Duodenal mucosa (tissue), 2 donors: ENCODE measurements around the gene ENAH.

ENCODE experiments used
- H3K27ac ChIP-seq: one replicate; pipeline ENCODE4 v1.7.0; 2013; ENCODE audit warnings: low read depth, low read length
- H3K27me3 ChIP-seq, 2 donors: one replicate each; pipeline ENCODE4 v1.7.0; 2013; ENCODE audit warnings: low read length in 2 of 2, control low read depth in 1 of 2; ENCODE audit not compliant: insufficient read depth in 2 of 2, control insufficient read depth in 1 of 2
- H3K36me3 ChIP-seq, 2 donors: one replicate each; pipeline ENCODE4 v1.7.0; 2013; ENCODE audit warnings: low read length in 2 of 2, control low read depth in 1 of 2; ENCODE audit not compliant: insufficient read depth in 2 of 2, control insufficient read depth in 1 of 2
- H3K4me1 ChIP-seq, 2 donors: one replicate each; pipeline ENCODE4 v1.7.0; 2013; ENCODE audit warnings: low read length in 2 of 2, control low read depth in 1 of 2; ENCODE audit not compliant: insufficient read depth in 2 of 2, control insufficient read depth in 1 of 2
- H3K4me3 ChIP-seq, 2 donors: one replicate each; pipeline ENCODE4 v1.7.0; 2013; ENCODE audit warnings: low read length in 2 of 2, low read depth in 1 of 2
- H3K9ac ChIP-seq, 2 donors: one replicate each; pipeline ENCODE4 v1.7.0; 2013; ENCODE audit warnings: low read length in 2 of 2, low read depth in 1 of 2
- H3K9me3 ChIP-seq, 2 donors: one replicate each; pipeline ENCODE4 v1.7.0; 2013; ENCODE audit warnings: low read length in 2 of 2, control low read depth in 1 of 2; ENCODE audit not compliant: control insufficient read depth in 1 of 2

The ENAH gene

GRCh38 chr1:225677350-225678124, 24.6 kb upstream of the ENAH start:
- H3K4me1 ChIP-seq, result no peaks in the 10 kb centered on the region
- no peak overlapping the region for H3K9ac ChIP-seq
- no peak overlapping the region for H3K27ac ChIP-seq
- no peaks in the 10 kb centered on the region for H3K36me3 ChIP-seq
- H3K4me3 ChIP-seq, result no peak overlapping the region
- H3K27me3 ChIP-seq, result peaks cover 0 to 3% of the 10 kb centered on the region in 2 donors
- H3K9me3 ChIP-seq, result no peaks in the 10 kb centered on the region

GRCh38 chr1:225674381-225674780, 21.5 kb upstream of the ENAH start:
- no peak overlapping the region for H3K9ac ChIP-seq
- no peaks in the 10 kb centered on the region for H3K9me3 ChIP-seq
- H3K36me3 ChIP-seq, result no peaks in the 10 kb centered on the region
- no peak overlapping the region for H3K27ac ChIP-seq
- H3K4me3 ChIP-seq, result no peak overlapping the region
- peaks cover 0 to 3% of the 10 kb centered on the region in 2 donors for H3K27me3 ChIP-seq
- peaks cover 0 to 7% of the 10 kb centered on the region in 2 donors for H3K4me1 ChIP-seq

GRCh38 chr1:225670806-225671733, 18.1 kb upstream of the ENAH start:
- Histone ChIP-seq H3K4me3 (no peak overlapping the region), H3K9ac (no peak overlapping the region), H3K27me3 (no peaks in the 10 kb centered on the region), H3K9me3 (no peaks in the 10 kb centered on the region), H3K36me3 (no peaks in the 10 kb centered on the region), H3K27ac (no peak overlapping the region), H3K4me1 (peaks cover 0 to 7% of the 10 kb centered on the region in 2 donors)

GRCh38 chr1:225670356-225670755, 17.4 kb upstream of the ENAH start:
- Histone ChIP-seq H3K27me3 (no peaks in the 10 kb centered on the region), H3K36me3 (no peaks in the 10 kb centered on the region), H3K4me3 (no peak overlapping the region), H3K9me3 (no peaks in the 10 kb centered on the region), H3K9ac (no peak overlapping the region), H3K27ac (no peak overlapping the region), H3K4me1 (peaks cover 0 to 7% of the 10 kb centered on the region in 2 donors)

- no peak overlapping the region for H3K9ac ChIP-seq
- H3K27ac ChIP-seq, result no peak overlapping the region
These were observed 15.3 kb upstream of the ENAH start for GRCh38 chr1:225668222-225668621.

GRCh38 chr1:225667362-225667761, 14.4 kb upstream of the ENAH start:
- no peaks in the 10 kb centered on the region for H3K27me3 ChIP-seq
- no peak overlapping the region for H3K9ac ChIP-seq
- H3K4me3 ChIP-seq, result no peak overlapping the region
- no peaks in the 10 kb centered on the region for H3K36me3 ChIP-seq
- no peaks in the 10 kb centered on the region for H3K9me3 ChIP-seq
- peaks cover 0 to 7% of the 10 kb centered on the region in 2 donors for H3K4me1 ChIP-seq
- H3K27ac ChIP-seq, result no peak overlapping the region

More at GRCh38 chr1:225668222-225668621, 15.3 kb upstream of the ENAH start:
- Histone ChIP-seq H3K36me3 (no peaks in the 10 kb centered on the region), H3K9me3 (no peaks in the 10 kb centered on the region), H3K4me3 (no peak overlapping the region), H3K27me3 (no peaks in the 10 kb centered on the region), H3K4me1 (peaks cover 0 to 7% of the 10 kb centered on the region in 2 donors)

DNA sequence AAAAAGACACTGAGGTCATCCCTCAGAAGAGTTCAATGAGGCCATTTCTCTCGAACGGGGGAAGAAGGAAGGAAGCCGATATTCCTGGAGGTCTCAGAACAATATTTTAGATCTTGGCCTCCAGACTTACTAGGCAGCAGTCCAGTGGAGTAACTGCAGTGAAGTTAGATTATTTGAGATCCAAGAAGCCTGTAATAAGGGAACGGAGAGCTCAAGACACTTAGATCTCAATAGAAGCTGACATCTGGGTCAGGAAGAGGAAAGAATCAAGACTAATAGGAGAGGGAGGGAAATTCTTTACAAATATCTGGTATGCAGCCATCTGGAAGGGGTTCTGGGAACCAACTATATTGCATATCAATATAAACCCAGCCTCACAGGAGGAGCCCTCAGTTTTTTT, 13.6 kb upstream of the ENAH start:
- H3K4me3 ChIP-seq, result no peak overlapping the region

GRCh38 chr1:225664762-225665161, 11.8 kb upstream of the ENAH start:
- H3K4me3 ChIP-seq, result no peak overlapping the region
- H3K9me3 ChIP-seq, result no peaks in the 10 kb centered on the region
- H3K36me3 ChIP-seq, result no peaks in the 10 kb centered on the region
- no peaks in the 10 kb centered on the region for H3K4me1 ChIP-seq
- H3K9ac ChIP-seq, result no peak overlapping the region
- no peak overlapping the region for H3K27ac ChIP-seq
- no peaks in the 10 kb centered on the region for H3K27me3 ChIP-seq

More for the DNA sequence above, 13.6 kb upstream of the ENAH start:
- Histone ChIP-seq H3K27ac (no peak overlapping the region), H3K27me3 (no peaks in the 10 kb centered on the region), H3K36me3 (no peaks in the 10 kb centered on the region), H3K9me3 (no peaks in the 10 kb centered on the region), H3K9ac (no peak overlapping the region), H3K4me1 (peaks cover 0 to 5% of the 10 kb centered on the region in 2 donors)

GRCh38 chr1:225662155-225662554, 9.2 kb upstream of the ENAH start:
- Histone ChIP-seq H3K4me1 (no peaks in the 10 kb centered on the region), H3K36me3 (no peaks in the 10 kb centered on the region), H3K4me3 (no peak overlapping the region), H3K9ac (no peak overlapping the region), H3K27me3 (no peaks in the 10 kb centered on the region), H3K27ac (no peak overlapping the region), H3K9me3 (no peaks in the 10 kb centered on the region)

DNA sequence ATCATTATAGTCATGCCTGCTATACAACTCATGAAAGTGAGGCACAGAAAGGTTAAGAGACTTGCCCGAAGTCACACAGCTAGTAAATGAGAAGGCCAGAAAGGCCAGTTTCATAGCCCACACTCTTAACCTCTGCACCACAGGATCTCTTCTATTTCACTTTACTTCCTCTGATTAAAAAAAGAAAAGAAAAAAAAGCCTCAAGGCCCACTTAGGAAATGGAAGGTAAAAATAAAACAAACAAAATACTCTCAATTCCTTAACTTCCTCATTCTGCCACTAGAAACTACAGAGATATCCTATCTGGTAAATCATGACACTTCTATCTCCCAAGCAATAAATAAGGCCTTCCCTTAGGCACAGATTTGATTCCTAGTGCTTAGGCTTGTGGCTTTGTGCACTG, 7.6 kb upstream of the ENAH start:
- Histone ChIP-seq H3K27ac (no peak overlapping the region), H3K9ac (no peak overlapping the region), H3K4me1 (no peaks in the 10 kb centered on the region)

More for the DNA sequence above, 7.6 kb upstream of the ENAH start:
- Histone ChIP-seq H3K27me3 (no peaks in the 10 kb centered on the region), H3K9me3 (no peaks in the 10 kb centered on the region), H3K36me3 (no peaks in the 10 kb centered on the region), H3K4me3 (no peak overlapping the region)
